Activated T-helper 2 cell treated with anti-CD3 and anti-CD28 coated beads, Interferon-gamma antibody, Interleukin-2, Interleukin-4, amounts not matched to agents 10 μg/mL and 5 μg/mL and 100 μg/mL, durations not matched to agents 14 hours and 24 hours and 36 hours (primary cell): ENCODE data around the gene RDH12. TPM values are rescaled to one million over a fixed set of nuclear protein-coding genes. Genes with fewer than 3 reads are reported as not detected.

Source experiments
- DNase-seq: peaks from one replicate; pipeline ENCODE4 v3.0.0; 2021; ENCODE audit warnings: low spot score
- H3K27ac Mint-ChIP-seq: one replicate; pipeline ENCODE4 v1.8.0; 2021; ENCODE audit warnings: mixed read lengths
- H3K27me3 Mint-ChIP-seq: one replicate; pipeline ENCODE4 v1.8.0; 2021; ENCODE audit warnings: low read depth, mixed read lengths
- H3K36me3 Mint-ChIP-seq: one replicate; pipeline ENCODE4 v1.8.0; 2021; ENCODE audit warnings: low read depth, mixed read lengths
- H3K4me1 Mint-ChIP-seq: one replicate; pipeline ENCODE4 v1.8.0; 2021; ENCODE audit warnings: low read depth, mixed read lengths
- H3K4me3 Mint-ChIP-seq: one replicate; pipeline ENCODE4 v1.8.0; 2021; ENCODE audit warnings: low read depth, mild to moderate bottlenecking, moderate library complexity, mixed read lengths
- H3K9me3 Mint-ChIP-seq: one replicate; pipeline ENCODE4 v1.8.0; 2021; ENCODE audit warnings: mixed read lengths
- intact Hi-C: fragments of 100-400 bp; cut with micrococcal nuclease; formaldehyde crosslinking; loops from one replicate; pipeline ENCODE4 v1.15.1; 2023
- total RNA-seq: library from RNA; stranded (reverse); gene quantifications from 2 replicates; pipeline ENCODE4 v1.2.3, GENCODE V29; 2022

Gene RDH12
- total RNA-seq, 1 donor from 2014 or later, result not detected

- H3K36me3 Mint-ChIP-seq, result peaks cover 34% of the 10 kb centered on the region
- no peak for DNase-seq
- H3K9me3 Mint-ChIP-seq, result no peaks in the 10 kb centered on the region
- H3K27ac Mint-ChIP-seq, result no peak overlapping the region
- intact Hi-C loops, result no loop called here
- H3K4me3 Mint-ChIP-seq, result no peak overlapping the region
- H3K4me1 Mint-ChIP-seq, result no peaks in the 10 kb centered on the region
- no peaks in the 10 kb centered on the region for H3K27me3 Mint-ChIP-seq
Observed at GRCh38 chr14:67763158-67763822, 61.6 kb downstream of the RDH12 start.

- Mint-ChIP-seq H3K9me3 (no peaks in the 10 kb centered on the region), H3K27ac (no peak overlapping the region), H3K36me3 (peaks cover 41% of the 10 kb centered on the region), H3K4me3 (no peak overlapping the region), H3K27me3 (no peaks in the 10 kb centered on the region), H3K4me1 (no peaks in the 10 kb centered on the region)
- no peak for DNase-seq
- intact Hi-C loops, result no loop called here
Observed at GRCh38 chr14:67764496-67764895, 62.8 kb downstream of the RDH12 start.

- no peak overlapping the region for H3K4me3 Mint-ChIP-seq
- H3K4me1 Mint-ChIP-seq, result no peaks in the 10 kb centered on the region
- H3K27me3 Mint-ChIP-seq, result no peaks in the 10 kb centered on the region
- peaks cover 42% of the 10 kb centered on the region for H3K36me3 Mint-ChIP-seq
- no peak overlapping the region for H3K27ac Mint-ChIP-seq
- intact Hi-C loops, result no loop called here
- DNase-seq, result no peak
- no peaks in the 10 kb centered on the region for H3K9me3 Mint-ChIP-seq
Observed at GRCh38 chr14:67765192-67765834, 63.6 kb downstream of the RDH12 start.

GRCh38 chr14:67766035-67766680 is 64.5 kb downstream of the RDH12 start:
- no peaks in the 10 kb centered on the region for H3K9me3 Mint-ChIP-seq
- H3K27me3 Mint-ChIP-seq, result no peaks in the 10 kb centered on the region
- DNase-seq, result no peak
- peaks cover 39% of the 10 kb centered on the region for H3K36me3 Mint-ChIP-seq
- H3K27ac Mint-ChIP-seq, result no peak overlapping the region
- H3K4me3 Mint-ChIP-seq, result no peak overlapping the region
- intact Hi-C loops, result no loop called here
- no peaks in the 10 kb centered on the region for H3K4me1 Mint-ChIP-seq

- intact Hi-C loops, result no loop called here
- Mint-ChIP-seq H3K4me3 (no peak overlapping the region), H3K9me3 (no peaks in the 10 kb centered on the region), H3K36me3 (peaks cover 49% of the 10 kb centered on the region), H3K27me3 (no peaks in the 10 kb centered on the region), H3K27ac (no peak overlapping the region), H3K4me1 (no peaks in the 10 kb centered on the region)
- no peak for DNase-seq
Observed at GRCh38 chr14:67768219-67768618, 66.5 kb downstream of the RDH12 start.

GRCh38 chr14:67773844-67774377 is 72.2 kb downstream of the RDH12 start:
- intact Hi-C loops, result no loop called here
- no peaks in the 10 kb centered on the region for H3K4me1 Mint-ChIP-seq
- H3K4me3 Mint-ChIP-seq, result no peak overlapping the region
- H3K9me3 Mint-ChIP-seq, result no peaks in the 10 kb centered on the region
- H3K36me3 Mint-ChIP-seq, result peaks cover 56% of the 10 kb centered on the region
- no peaks in the 10 kb centered on the region for H3K27me3 Mint-ChIP-seq
- H3K27ac Mint-ChIP-seq, result no peak overlapping the region
- no peak for DNase-seq

- Mint-ChIP-seq H3K4me1 (no peaks in the 10 kb centered on the region), H3K36me3 (peaks cover 47% of the 10 kb centered on the region), H3K9me3 (no peaks in the 10 kb centered on the region), H3K27ac (no peak overlapping the region), H3K27me3 (no peaks in the 10 kb centered on the region), H3K4me3 (no peak overlapping the region)
- intact Hi-C loops, result no loop called here
- no peak for DNase-seq
Observed at GRCh38 chr14:67776653-67777322, 75.1 kb downstream of the RDH12 start.

- DNase-seq, result no peak
- no peaks in the 10 kb centered on the region for H3K27me3 Mint-ChIP-seq
- H3K27ac Mint-ChIP-seq, result no peak overlapping the region
- intact Hi-C loops, result no loop called here
- no peaks in the 10 kb centered on the region for H3K9me3 Mint-ChIP-seq
- peaks cover 49% of the 10 kb centered on the region for H3K36me3 Mint-ChIP-seq
- H3K4me1 Mint-ChIP-seq, result no peaks in the 10 kb centered on the region
- no peak overlapping the region for H3K4me3 Mint-ChIP-seq
Observed at GRCh38 chr14:67778792-67779191, 77.1 kb downstream of the RDH12 start.

GRCh38 chr14:67782090-67782489 is 80.4 kb downstream of the RDH12 start:
- H3K4me3 Mint-ChIP-seq, result no peak overlapping the region
- no peak for DNase-seq
- no peak overlapping the region for H3K27ac Mint-ChIP-seq
- intact Hi-C loops, result no loop called here
- no peaks in the 10 kb centered on the region for H3K9me3 Mint-ChIP-seq
- peaks cover 12% of the 10 kb centered on the region for H3K4me1 Mint-ChIP-seq
- peaks cover 52% of the 10 kb centered on the region for H3K36me3 Mint-ChIP-seq
- H3K27me3 Mint-ChIP-seq, result no peaks in the 10 kb centered on the region

Other genes starting within 250 kb of the RDH12 start
- 0.71 and 0.75 TPM in 2 replicates for gene TMEM229B, start 213.2 kb upstream of the RDH12 start, total RNA-seq
- gene PLEKHH1, start 168.6 kb upstream of the RDH12 start, total RNA-seq, result 1.5 and 1.8 TPM in 2 replicates
- 14.5 and 21.8 TPM in 2 replicates for gene PIGH, start 101.6 kb upstream of the RDH12 start, total RNA-seq
- gene ARG2, start 82.0 kb upstream of the RDH12 start, total RNA-seq, result 19.2 and 21.1 TPM in 2 replicates
- gene VTI1B, start 27.3 kb upstream of the RDH12 start, total RNA-seq, result 73.7 and 75.4 TPM in 2 replicates
- gene RDH11, start 6.1 kb upstream of the RDH12 start, total RNA-seq, result 78.4 and 82.9 TPM in 2 replicates
- 16.0 and 16.2 TPM in 2 replicates for gene ZFYVE26, start 114.7 kb downstream of the RDH12 start, total RNA-seq
- gene RAD51B, start 117.9 kb downstream of the RDH12 start, total RNA-seq, result 25.1 and 30.1 TPM in 2 replicates